ENCODE measurements around the gene PROSER2.

Gene PROSER2

DNA sequence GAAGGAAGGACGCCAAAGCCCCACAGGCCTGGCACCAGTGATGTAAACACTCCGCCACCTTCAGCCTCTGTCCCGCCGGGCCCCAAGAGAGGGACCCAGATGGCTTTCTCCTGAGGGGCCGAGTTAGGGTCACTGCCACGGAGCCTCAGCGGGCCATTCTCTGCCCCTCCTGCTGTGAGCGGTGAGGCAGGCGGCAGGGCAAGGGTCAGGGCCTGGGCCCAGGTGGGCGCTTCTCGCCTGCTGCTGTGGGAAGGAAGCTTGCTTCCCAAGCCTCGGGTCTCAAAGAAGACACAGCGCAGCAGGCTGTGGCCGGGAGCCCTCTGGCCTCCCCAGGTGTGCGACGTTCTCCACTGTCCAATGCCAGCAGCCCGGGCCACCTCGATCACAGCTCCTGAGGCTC lies 84.8 kb downstream of the PROSER2 start:
- Mint-ChIP-seq H3K27ac (no peak overlapping the region), H3K27me3 (ENCODE audit: low read depth) (no peaks in the 10 kb centered on the region), H3K36me3 (ENCODE audit: low read depth) (no peaks in the 10 kb centered on the region), H3K4me3 (no peak overlapping the region), H3K9me3 (no peaks in the 10 kb centered on the region), H3K4me1 (no peaks in the 10 kb centered on the region)
- no peak for TF ChIP-seq CTCF (IDR thresholded peaks at IDR 0.05; ENCODE audit: unreplicated experiment in 3 of 3)

GRCh38 chr10:11908536-11908935 lies 85.4 kb downstream of the PROSER2 start:
- H3K36me3 Mint-ChIP-seq (ENCODE audit: low read depth): no peaks in the 10 kb centered on the region
- TF ChIP-seq CTCF (IDR thresholded peaks at IDR 0.05; ENCODE audit: unreplicated experiment in 3 of 3): no peak
- H3K9me3 Mint-ChIP-seq: no peaks in the 10 kb centered on the region

GRCh38 chr10:11908991-11909390 lies 85.8 kb downstream of the PROSER2 start:
- H3K27me3 Mint-ChIP-seq (ENCODE audit: low read depth): no peaks in the 10 kb centered on the region
- H3K27ac Mint-ChIP-seq: no peak overlapping the region
- no peak overlapping the region for H3K4me3 Mint-ChIP-seq
- no peaks in the 10 kb centered on the region for H3K36me3 Mint-ChIP-seq (ENCODE audit: low read depth)
- no peak for TF ChIP-seq CTCF (IDR thresholded peaks at IDR 0.05; ENCODE audit: unreplicated experiment in 3 of 3)
- peaks cover 5% of the 10 kb centered on the region for H3K4me1 Mint-ChIP-seq
- no peaks in the 10 kb centered on the region for H3K9me3 Mint-ChIP-seq

More at GRCh38 chr10:11908536-11908935, 85.4 kb downstream of the PROSER2 start:
- no peak overlapping the region for H3K27ac Mint-ChIP-seq
- H3K27me3 Mint-ChIP-seq (ENCODE audit: low read depth): no peaks in the 10 kb centered on the region
- peaks cover 5% of the 10 kb centered on the region for H3K4me1 Mint-ChIP-seq
- H3K4me3 Mint-ChIP-seq: no peak overlapping the region

DNA sequence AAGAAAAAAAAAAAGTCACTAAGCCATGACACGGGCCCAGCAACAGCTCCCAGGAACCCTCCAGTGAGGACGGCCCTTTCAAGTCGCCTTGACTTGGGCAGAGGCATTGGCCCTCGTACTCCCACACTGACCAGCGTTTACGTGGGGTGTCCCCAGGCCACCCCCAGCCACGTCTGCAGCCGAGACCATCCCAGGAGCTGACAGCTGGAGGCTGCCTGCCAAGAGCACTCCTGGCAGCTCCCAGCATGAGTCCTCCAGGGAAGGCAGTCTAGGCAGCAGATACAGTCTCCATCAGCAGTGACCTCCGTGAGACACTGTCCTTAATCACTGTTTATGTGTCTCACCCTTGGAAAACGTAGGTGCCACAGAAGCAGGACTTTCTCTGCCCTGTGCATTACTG lies 86.5 kb downstream of the PROSER2 start:
- H3K36me3 Mint-ChIP-seq (ENCODE audit: low read depth): no peaks in the 10 kb centered on the region
- H3K9me3 Mint-ChIP-seq: no peaks in the 10 kb centered on the region
- TF ChIP-seq CTCF (IDR thresholded peaks at IDR 0.05; ENCODE audit: unreplicated experiment in 3 of 3): no peak
- H3K27me3 Mint-ChIP-seq (ENCODE audit: low read depth): no peaks in the 10 kb centered on the region
- H3K27ac Mint-ChIP-seq: no peak overlapping the region
- H3K4me3 Mint-ChIP-seq: no peak overlapping the region
- peaks cover 5% of the 10 kb centered on the region for H3K4me1 Mint-ChIP-seq

GRCh38 chr10:11910102-11910501 lies 86.9 kb downstream of the PROSER2 start:
- Mint-ChIP-seq H3K9me3 (no peaks in the 10 kb centered on the region), H3K4me3 (no peak overlapping the region), H3K36me3 (ENCODE audit: low read depth) (no peaks in the 10 kb centered on the region)

More at GRCh38 chr10:11910102-11910501, 86.9 kb downstream of the PROSER2 start:
- Mint-ChIP-seq H3K27ac (no peak overlapping the region), H3K27me3 (ENCODE audit: low read depth) (no peaks in the 10 kb centered on the region), H3K4me1 (peaks cover 5% of the 10 kb centered on the region)
- TF ChIP-seq CTCF (IDR thresholded peaks at IDR 0.05; ENCODE audit: unreplicated experiment in 3 of 3): no peak

Measured in nephron (organoid).